ENCODE data around the gene RALA.

Gene RALA

DNA sequence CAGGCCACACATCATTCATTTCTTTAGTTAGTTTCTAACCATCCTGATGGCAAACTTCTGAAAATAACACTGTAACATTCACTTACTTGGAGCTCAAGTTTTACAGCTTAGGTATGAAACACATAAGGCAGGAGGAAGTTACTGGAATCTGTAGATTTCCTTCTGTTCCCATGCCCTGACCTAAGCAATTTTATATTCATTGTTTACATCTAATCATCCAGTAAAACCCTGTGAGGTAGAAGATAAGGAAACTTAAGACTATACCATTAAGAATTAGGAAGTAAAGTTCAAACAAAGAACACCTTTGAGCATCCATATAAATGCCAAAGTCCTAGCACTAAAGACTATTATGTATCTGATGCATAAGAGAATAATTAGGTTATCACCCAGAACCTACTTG is 19.5 kb downstream of the RALA start:
- H3K4me3 ChIP-seq (ENCODE audit: low read length in 2 of 2), result no peak overlapping the region
- H3K27ac ChIP-seq (ENCODE audit: low read depth in 2 of 2, low read length in 2 of 2), result no peak overlapping the region
- no peaks in the 10 kb centered on the region for H3K9me3 ChIP-seq (ENCODE audit: control insufficient read depth in 2 of 2, low read length in 2 of 2)
- no peaks in the 10 kb centered on the region for H3K27me3 ChIP-seq (ENCODE audit: control insufficient read depth in 2 of 2, insufficient read depth in 2 of 2, low read length in 2 of 2)
- H3K36me3 ChIP-seq (ENCODE audit: control insufficient read depth in 2 of 2, insufficient read depth in 2 of 2, low read length in 2 of 2), result no peaks in the 10 kb centered on the region
- H3K4me1 ChIP-seq (ENCODE audit: control insufficient read depth in 2 of 2, insufficient read depth in 2 of 2, low read length in 2 of 2), result peaks cover 5 to 12% of the 10 kb centered on the region in 2 donors
- H3K9ac ChIP-seq (ENCODE audit: low read depth in 1 of 2, low read length in 2 of 2), result no peak overlapping the region

DNA sequence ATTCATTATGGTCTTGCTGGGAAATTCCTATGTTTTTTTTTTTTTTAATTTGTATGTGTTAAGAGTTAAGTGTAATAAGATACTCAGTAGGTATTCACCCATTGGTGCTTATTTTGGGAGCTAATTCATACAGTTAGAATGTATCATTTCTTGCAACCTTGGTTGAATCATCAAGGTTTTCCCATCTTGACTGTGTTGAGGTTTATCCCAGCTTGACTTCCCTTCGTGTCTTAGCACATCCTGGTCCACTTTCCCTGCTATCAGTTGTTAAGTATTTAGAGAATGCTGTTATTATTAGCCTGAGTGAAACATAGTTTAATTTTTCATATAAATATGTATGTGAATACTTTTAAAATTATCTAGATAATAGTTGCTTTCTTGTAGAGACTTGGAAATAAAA is 20.8 kb downstream of the RALA start:
- no peaks in the 10 kb centered on the region for H3K36me3 ChIP-seq (ENCODE audit: control insufficient read depth in 2 of 2, insufficient read depth in 2 of 2, low read length in 2 of 2)
- no peaks in the 10 kb centered on the region for H3K27me3 ChIP-seq (ENCODE audit: control insufficient read depth in 2 of 2, insufficient read depth in 2 of 2, low read length in 2 of 2)
- H3K27ac ChIP-seq (ENCODE audit: low read depth in 2 of 2, low read length in 2 of 2), result no peak overlapping the region
- H3K4me3 ChIP-seq (ENCODE audit: low read length in 2 of 2), result no peak overlapping the region
- H3K9me3 ChIP-seq (ENCODE audit: control insufficient read depth in 2 of 2, low read length in 2 of 2), result no peaks in the 10 kb centered on the region
- peaks cover 5 to 12% of the 10 kb centered on the region in 2 donors for H3K4me1 ChIP-seq (ENCODE audit: control insufficient read depth in 2 of 2, insufficient read depth in 2 of 2, low read length in 2 of 2)
- no peak overlapping the region for H3K9ac ChIP-seq (ENCODE audit: low read depth in 1 of 2, low read length in 2 of 2)

DNA sequence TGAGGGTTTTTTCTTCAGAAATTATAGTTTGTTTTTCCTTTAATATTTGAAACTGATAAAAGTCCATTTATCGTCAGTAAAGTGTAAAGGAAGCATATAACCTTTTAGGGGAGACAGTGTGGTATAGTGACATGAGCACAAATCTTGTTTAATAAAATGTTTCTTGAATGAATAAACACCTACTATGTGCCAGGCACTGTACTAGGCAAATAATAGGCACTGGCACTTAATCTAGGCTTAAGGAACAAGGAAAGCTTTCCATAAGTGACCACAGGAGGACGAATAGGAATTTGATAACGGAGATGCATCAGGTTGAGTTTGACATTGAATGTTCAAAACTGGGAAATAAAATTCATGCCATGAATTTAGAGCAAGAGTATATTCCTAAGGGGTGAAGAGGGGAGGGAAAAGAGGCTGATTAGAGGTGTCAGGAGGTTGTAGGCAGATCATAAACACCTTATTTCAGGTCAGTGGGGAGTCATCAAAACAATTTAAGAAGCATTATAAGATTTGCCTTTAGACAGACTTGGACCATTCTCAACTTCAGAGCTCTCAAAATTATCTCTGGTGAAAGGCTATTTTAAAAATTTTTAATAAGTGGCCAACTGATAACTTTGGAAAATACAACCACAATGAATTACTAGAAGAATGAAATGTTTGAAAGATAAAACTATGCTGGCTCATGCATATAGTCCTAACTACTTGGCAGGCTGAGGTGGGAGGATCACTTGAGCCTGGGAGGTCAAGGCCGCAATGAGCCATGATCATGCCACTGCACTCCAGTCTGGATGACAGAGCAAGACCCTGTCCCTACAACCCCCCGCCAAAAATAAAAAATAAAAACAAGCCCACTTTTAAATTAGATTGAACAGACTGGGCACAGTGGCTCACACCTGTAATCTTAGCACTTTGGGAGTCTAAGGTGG is 22.4 kb downstream of the RALA start:
- Histone ChIP-seq H3K9ac (ENCODE audit: low read depth in 1 of 2, low read length in 2 of 2) (no peak overlapping the region), H3K4me1 (ENCODE audit: control insufficient read depth in 2 of 2, insufficient read depth in 2 of 2, low read length in 2 of 2) (peaks cover 5 to 12% of the 10 kb centered on the region in 2 donors), H3K9me3 (ENCODE audit: control insufficient read depth in 2 of 2, low read length in 2 of 2) (no peaks in the 10 kb centered on the region), H3K36me3 (ENCODE audit: control insufficient read depth in 2 of 2, insufficient read depth in 2 of 2, low read length in 2 of 2) (no peaks in the 10 kb centered on the region), H3K27me3 (ENCODE audit: control insufficient read depth in 2 of 2, insufficient read depth in 2 of 2, low read length in 2 of 2) (no peaks in the 10 kb centered on the region), H3K4me3 (ENCODE audit: low read length in 2 of 2) (no peak overlapping the region), H3K27ac (ENCODE audit: low read depth in 2 of 2, low read length in 2 of 2) (no peak overlapping the region)

DNA sequence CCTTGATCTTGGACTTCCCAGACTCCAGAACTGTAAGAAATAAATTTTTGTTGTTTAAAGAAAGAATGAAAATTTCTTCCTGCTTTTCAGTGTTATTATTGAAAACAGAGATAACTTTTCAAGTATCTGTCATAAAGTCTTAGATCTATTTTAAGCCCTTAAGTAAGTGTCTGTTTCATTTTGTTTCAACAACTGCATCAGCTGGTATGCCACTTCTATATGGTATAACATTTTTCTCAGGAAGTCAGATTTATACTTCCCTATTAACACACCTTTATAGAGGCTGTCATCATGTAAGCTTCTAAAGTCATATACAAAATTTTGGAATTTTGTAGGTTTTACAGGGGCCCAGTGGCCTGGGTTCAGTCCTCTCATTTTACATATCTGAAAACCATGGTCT is 24.4 kb downstream of the RALA start:
- no peak overlapping the region for H3K4me3 ChIP-seq (ENCODE audit: low read length in 2 of 2)
- no peak overlapping the region for H3K27ac ChIP-seq (ENCODE audit: low read depth in 2 of 2, low read length in 2 of 2)
- H3K27me3 ChIP-seq (ENCODE audit: control insufficient read depth in 2 of 2, insufficient read depth in 2 of 2, low read length in 2 of 2), result no peaks in the 10 kb centered on the region
- no peaks in the 10 kb centered on the region for H3K9me3 ChIP-seq (ENCODE audit: control insufficient read depth in 2 of 2, low read length in 2 of 2)
- peaks cover 0 to 2% of the 10 kb centered on the region in 2 donors for H3K4me1 ChIP-seq (ENCODE audit: control insufficient read depth in 2 of 2, insufficient read depth in 2 of 2, low read length in 2 of 2)
- no peaks in the 10 kb centered on the region for H3K36me3 ChIP-seq (ENCODE audit: control insufficient read depth in 2 of 2, insufficient read depth in 2 of 2, low read length in 2 of 2)
- no peak overlapping the region for H3K9ac ChIP-seq (ENCODE audit: low read depth in 1 of 2, low read length in 2 of 2)

DNA sequence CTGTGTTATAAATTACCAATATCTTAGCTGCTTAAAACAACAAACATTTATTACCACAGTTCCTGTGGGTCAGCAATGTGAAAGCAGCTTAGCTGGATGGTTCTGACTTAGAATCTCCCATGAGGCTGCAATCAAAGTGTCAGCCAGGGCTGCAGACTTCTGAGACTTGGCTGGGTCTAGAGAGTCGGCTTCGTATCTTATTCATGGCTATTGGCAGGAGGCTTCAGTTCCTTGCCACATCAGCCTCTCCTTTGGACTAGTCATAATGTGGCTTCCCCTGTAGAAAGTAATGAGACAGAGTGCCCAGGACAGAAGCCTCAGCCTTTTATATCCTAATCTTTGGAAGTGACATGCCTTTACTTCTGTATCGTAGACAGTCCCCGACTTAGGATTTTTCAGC is 27.3 kb downstream of the RALA start:
- no peak overlapping the region for H3K9ac ChIP-seq (ENCODE audit: low read depth in 1 of 2, low read length in 2 of 2)
- no peak overlapping the region for H3K27ac ChIP-seq (ENCODE audit: low read depth in 2 of 2, low read length in 2 of 2)
- no peaks in the 10 kb centered on the region for H3K4me1 ChIP-seq (ENCODE audit: control insufficient read depth in 2 of 2, insufficient read depth in 2 of 2, low read length in 2 of 2)
- H3K4me3 ChIP-seq (ENCODE audit: low read length in 2 of 2), result no peak overlapping the region
- no peaks in the 10 kb centered on the region for H3K9me3 ChIP-seq (ENCODE audit: control insufficient read depth in 2 of 2, low read length in 2 of 2)
- no peaks in the 10 kb centered on the region for H3K27me3 ChIP-seq (ENCODE audit: control insufficient read depth in 2 of 2, insufficient read depth in 2 of 2, low read length in 2 of 2)
- no peaks in the 10 kb centered on the region for H3K36me3 ChIP-seq (ENCODE audit: control insufficient read depth in 2 of 2, insufficient read depth in 2 of 2, low read length in 2 of 2)

DNA sequence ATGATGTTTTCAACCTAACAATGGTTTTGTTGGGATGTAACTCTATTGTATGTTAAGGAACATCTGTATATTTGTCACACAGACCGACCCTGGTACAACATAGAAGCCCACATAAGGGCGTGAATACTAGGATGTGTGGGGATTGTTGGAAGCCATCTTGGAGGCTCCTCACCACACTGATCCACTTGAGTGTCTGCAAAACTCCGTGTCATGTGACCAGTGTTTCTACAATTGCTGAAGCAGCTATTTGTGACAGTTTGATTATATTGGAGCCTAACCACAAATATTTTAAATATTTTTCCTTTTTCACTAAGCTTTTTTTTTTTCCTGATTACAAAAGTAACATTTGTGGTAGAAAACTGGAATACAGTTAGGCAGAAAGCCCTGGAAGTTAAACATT is 27.9 kb downstream of the RALA start:
- no peaks in the 10 kb centered on the region for H3K27me3 ChIP-seq (ENCODE audit: control insufficient read depth in 2 of 2, insufficient read depth in 2 of 2, low read length in 2 of 2)
- no peaks in the 10 kb centered on the region for H3K4me1 ChIP-seq (ENCODE audit: control insufficient read depth in 2 of 2, insufficient read depth in 2 of 2, low read length in 2 of 2)
- no peaks in the 10 kb centered on the region for H3K36me3 ChIP-seq (ENCODE audit: control insufficient read depth in 2 of 2, insufficient read depth in 2 of 2, low read length in 2 of 2)
- no peak overlapping the region for H3K9ac ChIP-seq (ENCODE audit: low read depth in 1 of 2, low read length in 2 of 2)
- H3K9me3 ChIP-seq (ENCODE audit: control insufficient read depth in 2 of 2, low read length in 2 of 2), result no peaks in the 10 kb centered on the region
- no peak overlapping the region for H3K4me3 ChIP-seq (ENCODE audit: low read length in 2 of 2)
- no peak overlapping the region for H3K27ac ChIP-seq (ENCODE audit: low read depth in 2 of 2, low read length in 2 of 2)

DNA sequence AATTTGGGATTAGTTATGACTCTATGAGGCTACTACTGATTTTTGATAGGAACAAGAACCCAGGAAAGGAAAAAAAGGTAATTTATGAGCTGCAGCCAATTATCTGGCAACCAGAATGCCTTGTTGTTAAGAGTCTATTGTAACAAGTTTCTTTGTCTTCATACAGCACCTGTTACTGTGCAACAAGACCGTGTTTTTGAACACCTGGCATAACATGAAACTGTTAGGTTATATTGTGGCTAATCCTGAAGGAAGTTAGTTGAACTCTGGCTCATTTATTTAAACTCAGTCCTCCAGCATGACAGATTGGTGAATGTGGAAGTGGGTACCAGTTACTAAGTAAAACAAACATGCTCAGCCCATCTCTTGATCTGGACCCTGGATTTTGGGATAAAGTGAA is 33.0 kb downstream of the RALA start:
- H3K27ac ChIP-seq (ENCODE audit: low read depth in 2 of 2, low read length in 2 of 2), result no peak overlapping the region
- H3K9ac ChIP-seq (ENCODE audit: low read depth in 1 of 2, low read length in 2 of 2), result no peak overlapping the region
- no peaks in the 10 kb centered on the region for H3K36me3 ChIP-seq (ENCODE audit: control insufficient read depth in 2 of 2, insufficient read depth in 2 of 2, low read length in 2 of 2)
- no peaks in the 10 kb centered on the region for H3K27me3 ChIP-seq (ENCODE audit: control insufficient read depth in 2 of 2, insufficient read depth in 2 of 2, low read length in 2 of 2)
- no peaks in the 10 kb centered on the region for H3K9me3 ChIP-seq (ENCODE audit: control insufficient read depth in 2 of 2, low read length in 2 of 2)
- no peaks in the 10 kb centered on the region for H3K4me1 ChIP-seq (ENCODE audit: control insufficient read depth in 2 of 2, insufficient read depth in 2 of 2, low read length in 2 of 2)
- H3K4me3 ChIP-seq (ENCODE audit: low read length in 2 of 2), result no peak overlapping the region

DNA sequence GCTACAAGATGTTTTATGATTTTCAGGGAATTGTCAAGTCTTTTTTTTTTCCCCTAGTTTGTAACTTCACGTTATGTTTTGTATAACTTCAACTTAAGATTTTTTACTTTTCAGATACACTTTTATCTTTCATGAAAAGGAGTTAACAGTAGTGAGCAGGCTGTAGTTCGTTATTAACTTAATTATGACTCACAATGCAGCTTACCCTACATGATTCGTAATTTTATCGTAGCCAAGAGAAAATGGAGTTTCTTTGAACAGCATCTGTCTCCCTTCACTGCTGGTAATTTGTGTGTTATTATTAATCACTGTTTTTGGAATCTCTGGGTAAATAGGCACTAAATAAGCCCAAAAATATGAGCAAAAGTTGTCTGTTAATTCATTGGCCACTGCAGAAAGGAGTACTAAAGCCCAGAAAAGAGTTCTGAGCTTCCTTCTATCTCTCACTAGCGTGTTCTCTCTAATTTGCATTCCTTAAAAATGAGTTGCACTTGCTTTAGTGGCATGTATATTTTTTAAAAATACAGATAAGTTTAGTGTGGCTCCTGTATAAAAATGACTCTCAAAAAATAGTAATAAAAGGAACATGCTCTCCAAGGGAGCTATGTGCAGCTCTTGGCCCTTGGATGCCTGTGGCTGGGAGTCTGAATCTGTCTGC is 36.1 kb downstream of the RALA start:
- no peak overlapping the region for H3K9ac ChIP-seq (ENCODE audit: low read depth in 1 of 2, low read length in 2 of 2)
- no peaks in the 10 kb centered on the region for H3K27me3 ChIP-seq (ENCODE audit: control insufficient read depth in 2 of 2, insufficient read depth in 2 of 2, low read length in 2 of 2)
- H3K4me1 ChIP-seq (ENCODE audit: control insufficient read depth in 2 of 2, insufficient read depth in 2 of 2, low read length in 2 of 2), result no peaks in the 10 kb centered on the region
- no peak overlapping the region for H3K27ac ChIP-seq (ENCODE audit: low read depth in 2 of 2, low read length in 2 of 2)
- peaks cover 0 to 3% of the 10 kb centered on the region in 2 donors for H3K36me3 ChIP-seq (ENCODE audit: control insufficient read depth in 2 of 2, insufficient read depth in 2 of 2, low read length in 2 of 2)
- H3K4me3 ChIP-seq (ENCODE audit: low read length in 2 of 2), result no peak overlapping the region
- no peaks in the 10 kb centered on the region for H3K9me3 ChIP-seq (ENCODE audit: control insufficient read depth in 2 of 2, low read length in 2 of 2)

DNA sequence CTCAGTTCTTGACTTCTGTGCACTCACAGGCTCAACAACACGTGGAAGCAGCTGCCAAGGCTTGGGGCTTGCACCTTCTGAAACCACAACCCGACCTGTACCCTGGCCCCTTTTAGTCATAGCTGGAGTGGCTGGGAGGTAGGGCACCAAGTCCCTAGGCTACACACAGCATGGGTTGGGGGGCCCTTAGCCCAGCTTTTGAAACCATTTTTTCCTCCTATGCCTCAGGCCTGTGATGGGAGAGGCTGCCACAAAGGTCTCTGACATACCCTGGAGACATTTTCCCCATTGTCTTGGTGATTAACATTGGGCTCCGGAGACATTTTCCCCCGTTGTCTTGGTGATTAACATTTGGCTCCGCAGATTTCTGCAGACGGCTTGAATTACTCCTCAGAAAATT is 38.6 kb downstream of the RALA start:
- no peaks in the 10 kb centered on the region for H3K27me3 ChIP-seq (ENCODE audit: control insufficient read depth in 2 of 2, insufficient read depth in 2 of 2, low read length in 2 of 2)
- H3K36me3 ChIP-seq (ENCODE audit: control insufficient read depth in 2 of 2, insufficient read depth in 2 of 2, low read length in 2 of 2), result peaks cover 0 to 3% of the 10 kb centered on the region in 2 donors
- H3K27ac ChIP-seq (ENCODE audit: low read depth in 2 of 2, low read length in 2 of 2), result no peak overlapping the region
- no peaks in the 10 kb centered on the region for H3K4me1 ChIP-seq (ENCODE audit: control insufficient read depth in 2 of 2, insufficient read depth in 2 of 2, low read length in 2 of 2)
- no peaks in the 10 kb centered on the region for H3K9me3 ChIP-seq (ENCODE audit: control insufficient read depth in 2 of 2, low read length in 2 of 2)
- H3K9ac ChIP-seq (ENCODE audit: low read depth in 1 of 2, low read length in 2 of 2), result no peak overlapping the region
- no peak overlapping the region for H3K4me3 ChIP-seq (ENCODE audit: low read length in 2 of 2)

DNA sequence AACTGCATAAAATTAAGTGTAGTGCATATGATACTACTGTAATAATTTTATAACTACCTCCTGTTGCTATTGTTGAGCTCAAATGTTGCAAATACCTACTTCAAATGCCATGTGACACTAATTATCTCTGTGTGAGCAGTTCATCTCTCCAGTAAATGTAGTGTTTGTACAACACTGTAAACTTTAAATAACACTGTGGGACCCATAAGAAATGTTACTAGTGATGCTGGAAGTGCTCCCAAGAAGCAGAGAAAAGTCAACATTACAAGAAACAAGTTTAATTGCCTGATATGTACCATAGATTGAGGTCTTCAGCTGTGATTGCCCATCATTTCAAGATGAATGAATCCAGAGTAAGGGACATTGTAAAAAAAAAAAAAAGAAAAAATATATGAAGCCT is 39.9 kb downstream of the RALA start:
- H3K4me1 ChIP-seq (ENCODE audit: control insufficient read depth in 2 of 2, insufficient read depth in 2 of 2, low read length in 2 of 2), result peaks cover 0 to 11% of the 10 kb centered on the region in 2 donors
- H3K9ac ChIP-seq (ENCODE audit: low read depth in 1 of 2, low read length in 2 of 2), result no peak overlapping the region
- H3K27me3 ChIP-seq (ENCODE audit: control insufficient read depth in 2 of 2, insufficient read depth in 2 of 2, low read length in 2 of 2), result no peaks in the 10 kb centered on the region
- H3K27ac ChIP-seq (ENCODE audit: low read depth in 2 of 2, low read length in 2 of 2), result no peak overlapping the region
- peaks cover 0 to 3% of the 10 kb centered on the region in 2 donors for H3K36me3 ChIP-seq (ENCODE audit: control insufficient read depth in 2 of 2, insufficient read depth in 2 of 2, low read length in 2 of 2)
- no peak overlapping the region for H3K4me3 ChIP-seq (ENCODE audit: low read length in 2 of 2)
- no peaks in the 10 kb centered on the region for H3K9me3 ChIP-seq (ENCODE audit: control insufficient read depth in 2 of 2, low read length in 2 of 2)
